Glomerular endothelial cell (primary cell): ENCODE results near the gene GAA. TPM values are rescaled to one million over a fixed set of nuclear protein-coding genes. Genes with fewer than 3 reads are reported as not detected.
A peak's percentile ranks its signal among the peaks of the same experiment; 100 is the strongest.

ENCODE experiments used
- DNase-seq: peaks from one replicate; pipeline ENCODE4 v3.0.0-alpha.2; 2011; ENCODE audit warnings: low read depth, low spot score; ENCODE audit errors: extremely low read depth
- total RNA-seq: library from RNA; depleted of rRNA; stranded (reverse); fragments of >200 nt; gene quantifications from 2 replicates; pipeline ENCODE4 v1.2.3, GENCODE V29; 2015

The GAA gene
- total RNA-seq, result 119 and 166 TPM in 2 replicates

- DNase-seq, result no peak
Observed at GRCh38 chr17:80101011-80101945, at the start of gene GAA. Gene GAA (plus strand): TSS chr17:80101581. CDS start chr17:80104587, 3,006 bp downstream.

GRCh38 chr17:80051681-80052080 is 49.7 kb upstream of the GAA start:
- no peak for DNase-seq

GRCh38 chr17:80053102-80053501 is 48.3 kb upstream of the GAA start:
- DNase-seq, result no peak

DNA sequence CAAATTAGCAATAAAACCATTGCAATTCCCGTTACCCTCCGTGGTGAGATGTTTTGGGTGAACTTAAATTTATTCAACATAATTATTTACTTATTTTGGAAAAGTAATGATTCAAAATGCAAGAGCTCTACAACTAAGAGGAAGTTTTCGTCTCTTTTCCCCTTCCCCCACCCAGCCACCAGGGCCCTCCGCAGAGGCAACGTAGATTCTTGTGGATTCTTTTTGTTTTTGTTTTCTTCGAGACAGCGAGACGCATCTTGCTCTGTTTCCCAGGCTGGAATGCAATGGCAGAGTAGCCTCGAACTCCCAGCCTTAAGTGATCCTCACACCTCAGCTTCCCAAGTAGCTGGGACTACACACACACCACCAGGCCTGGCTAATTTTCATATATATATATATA is 45.8 kb upstream of the GAA start:
- no peak for DNase-seq

DNA sequence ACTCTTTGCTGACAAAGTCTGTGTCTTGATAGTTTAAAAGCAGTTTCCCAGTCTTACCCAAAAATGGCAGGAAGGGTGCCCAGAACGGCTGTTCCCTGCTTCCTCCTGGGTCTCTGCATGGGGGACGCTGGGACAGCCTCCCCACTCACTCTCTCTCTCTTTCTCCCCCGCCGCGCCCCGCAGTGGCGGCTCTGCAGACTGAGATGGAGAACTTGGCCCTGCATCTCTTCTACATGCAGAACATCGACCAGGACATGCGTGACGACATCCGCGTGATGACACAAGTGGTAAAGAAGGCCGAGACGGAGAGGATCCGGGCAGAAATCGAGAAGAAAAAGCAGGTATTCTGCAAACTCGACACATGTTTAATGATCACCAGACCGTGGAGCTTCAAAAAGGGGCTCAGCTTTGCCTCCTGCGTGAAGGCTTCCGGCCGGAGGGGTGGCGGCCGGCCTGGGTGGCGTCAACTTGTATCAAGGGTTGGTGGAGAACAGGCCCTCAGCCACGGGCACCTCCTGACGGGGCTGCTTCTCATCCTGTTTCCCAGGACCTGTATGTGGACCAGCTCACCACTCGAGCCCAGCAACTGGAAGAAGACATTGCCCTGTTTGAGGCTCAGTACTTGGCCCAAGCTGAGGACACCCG is 42.9 kb upstream of the GAA start:
- DNase-seq, result no peak

GRCh38 chr17:80060644-80061043 is 40.7 kb upstream of the GAA start:
- DNase-seq, result no peak

DNA sequence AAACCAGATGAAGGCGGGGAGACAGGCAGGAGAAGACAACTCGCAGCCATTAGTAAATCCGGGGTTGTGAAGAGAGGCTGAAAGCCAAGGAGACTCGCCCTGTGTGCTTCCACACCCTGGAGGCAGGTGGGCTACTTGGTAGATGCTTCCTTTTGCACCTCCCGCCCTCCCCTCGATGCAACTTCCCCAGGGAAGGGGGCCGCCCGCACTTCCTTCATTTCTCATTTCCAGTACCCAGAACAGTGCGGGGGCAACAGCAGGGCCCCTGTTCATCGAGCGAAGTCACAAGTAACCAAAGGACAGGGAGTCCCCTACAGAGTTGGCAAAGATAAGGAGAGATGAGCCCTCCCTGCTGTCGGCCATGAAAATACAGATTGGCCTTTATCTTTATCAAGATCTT is 40.0 kb upstream of the GAA start:
- DNase-seq, result no peak

DNA sequence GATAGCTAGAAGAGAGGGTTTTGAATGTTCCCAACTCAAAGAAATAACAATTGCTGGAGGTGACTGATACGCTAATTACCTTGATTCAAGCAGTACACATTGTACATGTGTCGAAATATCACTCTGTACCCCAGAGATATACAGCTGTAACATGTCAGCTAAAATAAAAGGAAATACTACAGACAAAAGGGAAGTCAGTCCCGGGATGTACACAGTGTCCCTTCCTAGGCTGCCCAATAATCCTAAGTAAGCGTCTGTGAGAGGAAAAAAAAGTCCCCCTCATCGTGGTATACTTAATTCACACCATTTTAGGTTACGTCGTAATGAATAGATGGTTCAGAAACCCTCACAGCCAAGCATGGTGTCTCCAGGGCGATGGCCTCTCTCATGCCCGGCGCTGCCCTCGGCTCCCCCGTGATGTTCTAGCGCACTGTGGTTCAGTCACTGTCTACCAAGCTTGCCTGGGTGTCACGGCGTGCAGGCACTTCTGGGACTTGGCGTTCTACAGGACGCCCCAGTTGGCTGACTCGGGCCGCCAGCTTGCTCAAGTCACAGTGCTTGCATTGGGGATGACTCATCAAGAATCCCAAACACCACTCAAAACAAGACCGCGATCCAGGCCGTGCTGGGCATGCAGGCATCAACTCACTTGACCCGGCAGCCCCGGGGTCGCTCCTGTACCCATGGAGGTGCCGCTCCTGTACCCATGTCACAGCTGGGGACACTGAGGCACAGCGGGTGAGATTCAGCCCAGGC is 37.4 kb upstream of the GAA start:
- no peak for DNase-seq

DNA sequence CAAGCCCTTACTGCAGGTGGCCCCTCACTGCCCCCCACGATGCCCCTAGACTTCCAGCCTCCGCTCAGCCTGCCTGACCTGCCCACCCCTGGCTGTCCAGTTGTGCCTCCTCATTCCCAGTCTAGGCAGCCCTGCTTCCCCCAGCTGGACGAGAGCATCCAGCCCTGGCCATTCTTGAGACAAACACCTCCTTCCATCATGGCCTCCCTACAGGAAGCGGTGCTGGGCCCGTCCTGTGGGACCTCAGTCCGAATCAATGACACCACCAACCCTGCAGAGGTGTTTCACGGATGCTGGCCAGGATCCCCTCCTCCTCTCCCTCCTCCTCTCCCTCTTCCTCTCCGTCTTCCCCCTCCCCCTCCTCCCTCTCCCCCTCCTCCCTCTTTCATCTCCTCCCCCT is 36.7 kb upstream of the GAA start:
- DNase-seq, result no peak

GRCh38 chr17:80065478-80066170 is 35.8 kb upstream of the GAA start:
- DNase-seq, result no peak

GRCh38 chr17:80067393-80067986 is 33.9 kb upstream of the GAA start:
- DNase-seq, result no peak

GRCh38 chr17:80068301-80069222 is 32.8 kb upstream of the GAA start:
- DNase-seq, result no peak

- DNase-seq, result no peak
Observed at GRCh38 chr17:80070375-80071115, 30.8 kb upstream of the GAA start.

DNA sequence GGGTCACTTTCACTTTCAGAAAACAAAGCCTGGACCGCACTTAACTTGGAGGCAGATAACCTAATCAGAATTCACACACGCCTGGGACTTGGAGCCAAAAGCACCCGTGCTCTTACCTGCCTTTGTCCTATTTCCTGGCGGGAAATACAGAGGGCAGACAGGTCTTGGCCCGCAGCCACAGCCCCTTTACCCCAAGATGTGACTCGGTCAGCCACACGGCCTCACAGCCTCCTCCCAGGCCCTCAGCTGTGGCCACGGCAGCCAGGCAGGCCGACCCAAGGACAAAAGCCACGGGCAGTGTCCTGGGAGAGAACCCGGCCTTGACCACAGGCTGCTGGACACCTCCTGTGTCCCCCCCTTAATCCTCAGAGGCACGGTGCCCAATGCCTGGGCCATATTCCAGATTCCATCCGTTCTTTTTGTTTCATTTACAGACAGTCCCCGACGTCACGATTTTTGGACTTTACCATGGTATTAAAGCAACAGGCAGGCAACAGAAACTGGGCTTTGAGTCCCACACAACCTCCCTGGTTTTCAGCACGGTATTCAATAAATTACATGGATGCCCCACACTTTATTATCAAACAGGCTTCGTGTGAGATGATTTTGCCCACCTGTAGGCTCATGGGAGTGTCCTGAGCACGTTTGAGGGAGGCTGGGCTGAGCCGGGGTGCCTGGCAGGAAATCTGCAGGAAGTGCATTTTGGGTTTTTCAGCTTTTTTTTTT is 30.1 kb upstream of the GAA start:
- DNase-seq, result peak; percentile 33

DNA sequence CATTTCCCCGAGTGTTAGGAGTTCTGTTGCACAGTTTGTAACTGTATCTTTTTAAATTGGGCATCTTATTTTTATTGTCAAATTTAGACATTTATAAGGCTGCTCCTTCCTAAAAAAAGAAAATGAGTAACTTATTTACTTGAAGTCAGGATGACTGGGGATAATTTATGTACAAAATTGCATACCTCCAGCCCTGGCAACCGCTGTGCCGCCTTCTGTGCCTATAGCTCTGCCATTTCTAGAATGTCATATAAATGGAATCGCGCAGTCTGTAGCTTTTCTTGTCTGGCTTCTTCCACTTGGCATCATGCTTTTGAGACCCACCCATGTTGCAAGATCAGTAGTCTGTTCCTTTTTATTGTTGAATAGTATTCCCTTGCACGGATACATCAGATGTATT is 29.0 kb upstream of the GAA start:
- DNase-seq, result no peak

GRCh38 chr17:80080081-80080480 is 21.3 kb upstream of the GAA start:
- DNase-seq, result no peak

- DNase-seq, result no peak
Observed at GRCh38 chr17:80081596-80081995, 19.8 kb upstream of the GAA start.
